NCI-H748 (cell line): ENCODE measurements around the gene STARD8.
"Not testable (repeated sequence)": the region's sequence is repeated elsewhere in the genome, so short reads cannot be mapped to it uniquely, and the experiment has no call there.

Experiments
- DNase-seq: peaks from one replicate; lab custom pipeline; 2025; ENCODE audit not compliant: unreplicated experiment; lab: John Stamatoyannopoulos, UW

The STARD8 gene, protein sequence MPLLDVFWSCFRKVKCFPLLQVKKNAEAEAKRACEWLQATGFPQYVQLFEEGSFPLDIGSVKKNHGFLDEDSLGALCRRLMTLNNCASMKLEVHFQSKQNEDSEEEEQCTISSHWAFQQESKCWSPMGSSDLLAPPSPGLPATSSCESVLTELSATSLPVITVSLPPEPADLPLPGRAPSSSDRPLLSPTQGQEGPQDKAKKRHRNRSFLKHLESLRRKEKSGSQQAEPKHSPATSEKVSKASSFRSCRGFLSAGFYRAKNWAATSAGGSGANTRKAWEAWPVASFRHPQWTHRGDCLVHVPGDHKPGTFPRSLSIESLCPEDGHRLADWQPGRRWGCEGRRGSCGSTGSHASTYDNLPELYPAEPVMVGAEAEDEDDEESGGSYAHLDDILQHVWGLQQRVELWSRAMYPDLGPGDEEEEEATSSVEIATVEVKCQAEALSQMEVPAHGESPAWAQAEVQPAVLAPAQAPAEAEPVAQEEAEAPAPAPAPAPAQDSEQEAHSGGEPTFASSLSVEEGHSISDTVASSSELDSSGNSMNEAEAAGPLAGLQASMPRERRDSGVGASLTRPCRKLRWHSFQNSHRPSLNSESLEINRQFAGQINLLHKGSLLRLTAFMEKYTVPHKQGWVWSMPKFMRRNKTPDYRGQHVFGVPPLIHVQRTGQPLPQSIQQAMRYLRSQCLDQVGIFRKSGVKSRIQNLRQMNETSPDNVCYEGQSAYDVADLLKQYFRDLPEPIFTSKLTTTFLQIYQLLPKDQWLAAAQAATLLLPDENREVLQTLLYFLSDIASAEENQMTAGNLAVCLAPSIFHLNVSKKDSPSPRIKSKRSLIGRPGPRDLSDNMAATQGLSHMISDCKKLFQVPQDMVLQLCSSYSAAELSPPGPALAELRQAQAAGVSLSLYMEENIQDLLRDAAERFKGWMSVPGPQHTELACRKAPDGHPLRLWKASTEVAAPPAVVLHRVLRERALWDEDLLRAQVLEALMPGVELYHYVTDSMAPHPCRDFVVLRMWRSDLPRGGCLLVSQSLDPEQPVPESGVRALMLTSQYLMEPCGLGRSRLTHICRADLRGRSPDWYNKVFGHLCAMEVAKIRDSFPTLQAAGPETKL

DNA sequence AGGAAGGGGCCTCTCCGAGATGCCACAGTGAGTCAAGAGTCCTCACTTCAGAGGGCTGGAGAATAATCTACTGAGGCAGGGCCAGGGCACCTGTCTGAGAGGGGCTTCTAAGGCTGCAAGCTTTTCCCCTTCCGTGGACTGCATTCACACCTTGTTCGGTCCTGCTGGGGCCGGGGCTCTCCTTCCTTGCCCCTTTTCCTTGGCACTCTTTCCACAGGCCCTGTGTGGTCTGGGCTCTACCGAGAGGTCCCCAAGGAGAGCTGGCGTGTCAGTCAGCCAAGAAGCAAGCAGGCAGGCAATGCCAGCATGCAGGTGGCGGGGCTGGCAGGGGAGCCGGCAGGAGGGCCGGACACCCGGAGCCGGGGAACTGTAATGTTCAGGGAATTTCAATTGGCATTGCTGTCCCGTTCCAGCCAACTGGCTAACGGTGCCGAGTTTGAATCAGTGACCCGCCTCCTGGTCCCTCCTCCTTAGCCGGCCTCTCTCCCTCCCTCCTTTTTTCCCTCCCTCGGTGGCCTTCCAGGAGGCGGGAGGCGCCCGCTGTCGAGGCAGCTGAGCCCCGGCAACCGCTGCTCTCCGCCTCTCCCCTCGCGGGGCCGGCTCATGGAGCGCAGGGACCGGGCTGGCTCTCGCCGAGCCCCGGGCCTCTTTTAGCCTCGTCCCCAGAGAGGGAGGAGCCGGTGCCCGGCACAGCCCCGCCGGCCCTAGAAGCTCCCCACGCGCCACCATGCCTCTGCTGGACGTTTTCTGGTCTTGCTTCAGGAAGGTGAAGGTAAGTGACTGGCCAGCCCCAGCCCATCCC is at the start of gene STARD8:
STARD8 (plus strand) TSS at position 511 of the 802 bp plus-strand sequence; CDS start at position 728, 217 bp downstream.
- DNase-seq, result no peak

- DNase-seq, result no peak
Measured at GRCh38 chrX:68598841-68599240, 48.6 kb upstream of the STARD8 start.

GRCh38 chrX:68599256-68600152 is 48.0 kb upstream of the STARD8 start:
- no peak for DNase-seq

DNA sequence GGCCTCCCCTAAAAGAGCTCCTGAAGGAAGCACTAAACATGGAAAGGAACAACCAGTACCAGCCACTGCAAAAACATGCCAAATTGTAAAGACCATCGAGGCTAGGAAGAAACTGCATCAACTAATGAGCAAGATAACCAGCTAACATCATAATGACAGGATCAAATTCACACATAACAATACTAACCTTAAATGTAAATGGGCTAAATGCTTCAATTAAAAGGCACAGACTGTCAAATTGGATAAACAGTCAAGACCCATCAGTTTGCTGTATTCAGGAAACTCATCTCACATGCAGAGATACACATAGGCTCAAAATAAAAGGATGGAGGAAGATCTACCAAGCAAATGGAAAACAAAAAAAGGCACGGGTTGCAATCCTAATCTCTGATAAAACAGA is 43.2 kb upstream of the STARD8 start:
- DNase-seq, result not testable (repeated sequence)

GRCh38 chrX:68614733-68615132 is 32.7 kb upstream of the STARD8 start:
- not testable (repeated sequence) for DNase-seq

DNA sequence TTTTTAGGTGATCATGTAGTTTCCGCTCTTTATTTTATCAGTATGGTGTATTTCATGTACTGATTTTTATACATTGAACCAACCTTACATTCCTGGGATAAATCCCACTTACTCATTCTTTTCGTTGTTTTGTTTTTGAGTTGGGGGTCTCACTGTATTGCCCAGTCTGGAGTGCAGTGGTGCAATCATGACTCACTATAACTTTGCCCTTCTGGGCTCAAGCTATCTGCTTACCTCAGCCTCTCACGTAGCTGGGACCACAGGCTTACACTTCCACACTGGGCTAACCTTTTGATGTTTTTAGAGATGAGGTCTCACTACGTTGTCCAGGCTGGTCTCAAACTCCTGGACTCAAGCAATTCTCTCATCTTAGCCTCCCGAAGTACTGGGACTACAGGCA is 19.5 kb upstream of the STARD8 start:
- no peak for DNase-seq

- not testable (repeated sequence) for DNase-seq
Measured at GRCh38 chrX:68629936-68630335, 17.5 kb upstream of the STARD8 start.

DNA sequence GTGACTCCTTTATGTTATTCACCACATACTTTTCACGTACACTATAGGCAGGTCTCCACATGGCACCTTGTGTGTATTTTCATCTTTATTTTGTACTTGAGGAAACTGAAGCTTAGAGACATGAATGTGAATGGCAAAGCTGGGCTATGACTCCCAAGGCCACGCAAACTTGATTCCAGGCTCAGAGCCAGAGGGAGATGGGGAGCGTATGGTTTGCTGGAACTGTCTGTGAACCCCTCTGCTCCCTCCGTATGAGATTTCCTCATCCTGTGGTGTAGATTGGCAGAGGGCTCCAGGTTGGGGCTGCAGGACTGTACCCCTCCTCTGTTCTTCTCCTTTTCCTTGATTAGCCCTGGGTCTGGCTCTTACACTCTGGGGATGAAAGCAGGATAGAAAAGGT is 16.1 kb upstream of the STARD8 start:
- no peak for DNase-seq

- DNase-seq, result no peak
Measured at GRCh38 chrX:68632491-68632890, 15.0 kb upstream of the STARD8 start.

- no peak for DNase-seq
Measured at GRCh38 chrX:68633981-68634380, 13.5 kb upstream of the STARD8 start.

DNA sequence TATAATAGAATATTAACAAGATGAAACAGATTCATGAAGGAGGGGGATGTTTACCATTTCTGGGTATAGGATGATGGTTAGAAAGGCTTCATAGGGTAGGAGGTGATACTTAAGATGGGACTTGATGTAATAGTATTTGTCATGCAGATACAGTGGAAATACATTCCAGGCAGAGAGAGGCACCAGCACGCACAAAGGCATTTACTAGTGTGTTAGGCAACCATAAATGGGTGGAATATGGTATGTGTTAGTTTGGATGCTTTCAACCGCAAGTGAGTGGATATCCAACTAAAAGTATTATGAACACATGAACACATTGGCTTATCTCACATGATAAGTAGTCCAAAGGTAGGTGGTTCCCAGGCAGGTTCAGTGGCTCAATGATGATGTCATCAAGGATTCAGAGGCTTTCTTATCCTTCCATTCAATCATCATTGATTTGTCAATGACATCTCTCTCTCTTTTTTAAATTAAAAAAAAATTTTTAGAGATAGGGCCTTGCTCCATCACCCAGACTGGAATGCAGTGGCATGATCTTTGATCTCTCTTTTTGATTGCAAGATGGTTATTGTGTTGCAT is 12.7 kb upstream of the STARD8 start:
- no peak for DNase-seq

DNA sequence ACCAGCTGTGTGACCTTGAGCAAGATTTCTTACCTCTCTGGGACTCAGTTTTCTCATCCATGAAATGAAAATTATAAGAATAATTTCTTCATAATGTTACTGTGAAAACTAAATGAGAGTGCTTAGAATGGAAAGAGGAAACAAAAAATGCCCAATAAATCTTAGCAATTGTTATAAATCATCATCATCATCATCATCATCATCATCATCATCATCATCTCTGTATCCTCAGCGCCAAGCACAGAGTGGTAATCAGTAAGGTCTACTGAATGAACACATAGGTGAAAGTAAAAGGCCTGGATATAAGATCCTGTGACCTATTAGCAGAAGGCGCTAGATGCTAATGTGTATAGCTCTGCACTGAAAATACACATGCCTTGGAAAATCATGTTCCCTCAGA is 6.8 kb upstream of the STARD8 start:
- no peak for DNase-seq

GRCh38 chrX:68644861-68645260 is 2.6 kb upstream of the STARD8 start:
- no peak for DNase-seq

DNA sequence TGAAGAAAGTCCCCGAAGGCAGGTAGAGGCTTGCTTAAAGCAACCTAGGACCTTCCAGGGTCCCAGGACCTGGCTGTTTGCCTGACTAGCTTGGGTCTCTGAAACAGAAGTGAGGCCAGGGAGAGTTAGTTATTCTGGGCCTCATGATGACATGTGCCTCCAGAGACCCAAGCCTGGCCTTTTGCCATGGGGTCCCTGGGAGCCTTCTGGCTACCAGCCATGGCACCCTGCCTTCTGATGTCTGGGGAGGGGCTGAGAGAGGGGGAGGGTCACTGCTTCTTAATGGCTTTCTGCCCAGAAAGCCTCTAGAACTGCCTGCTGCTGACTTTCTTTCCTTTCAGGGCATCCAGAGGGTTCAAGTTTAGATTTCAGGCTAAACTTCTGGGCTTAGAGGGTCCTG is 1.0 kb upstream of the STARD8 start:
- no peak for DNase-seq

- DNase-seq, result no peak
Measured at GRCh38 chrX:68648960-68649359, 1.5 kb downstream of the STARD8 start.

DNA sequence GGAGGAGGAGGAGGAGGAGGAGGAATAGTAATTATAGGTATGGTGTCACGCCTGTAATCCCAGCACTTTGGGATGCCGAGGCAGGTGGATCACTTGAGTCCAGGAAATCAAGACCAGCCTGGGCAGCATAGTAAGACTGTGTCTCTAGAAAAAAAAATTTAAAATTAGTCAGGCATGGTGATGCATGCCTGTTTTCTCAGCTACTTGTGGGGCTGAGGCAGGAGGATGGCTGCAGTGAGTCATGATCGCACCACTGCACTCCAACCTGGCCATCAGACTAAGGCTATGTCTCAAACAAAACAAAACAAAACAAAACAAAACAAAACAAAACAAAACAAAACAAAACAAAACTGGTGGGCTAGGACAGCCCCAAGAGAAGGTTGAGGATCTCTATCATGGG is 3.0 kb downstream of the STARD8 start:
- DNase-seq, result no peak

GRCh38 chrX:68651110-68651509 is 3.6 kb downstream of the STARD8 start:
- DNase-seq, result no peak

- no peak for DNase-seq
Measured at GRCh38 chrX:68652326-68653170, 5.1 kb downstream of the STARD8 start.

DNA sequence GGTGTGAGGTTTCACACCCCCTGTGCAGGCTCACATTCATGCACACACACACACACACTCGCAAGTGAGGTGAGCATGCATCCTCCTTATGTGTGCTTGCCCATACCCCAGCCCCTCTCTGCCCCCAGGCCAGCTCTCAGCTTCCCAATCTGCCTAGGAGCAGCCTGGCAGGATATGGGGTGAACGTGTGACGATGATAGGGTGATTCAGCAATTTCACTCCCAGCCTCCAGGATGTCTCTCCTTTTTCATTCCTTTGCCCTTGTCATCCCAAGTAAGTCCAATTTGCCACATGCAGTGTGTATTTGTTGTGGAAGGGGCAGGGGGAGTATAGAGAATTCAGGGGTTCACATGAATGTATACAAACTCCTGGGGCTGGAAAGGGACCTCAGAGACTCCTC is 7.2 kb downstream of the STARD8 start:
- DNase-seq, result no peak
